ENCODE measurements around the gene CPXM2. TPM values are rescaled to one million over a fixed set of nuclear protein-coding genes. Genes with fewer than 3 reads are reported as not detected.

The CPXM2 gene
- total RNA-seq, 1 donor from 2014 or later: 12.1 TPM

DNA sequence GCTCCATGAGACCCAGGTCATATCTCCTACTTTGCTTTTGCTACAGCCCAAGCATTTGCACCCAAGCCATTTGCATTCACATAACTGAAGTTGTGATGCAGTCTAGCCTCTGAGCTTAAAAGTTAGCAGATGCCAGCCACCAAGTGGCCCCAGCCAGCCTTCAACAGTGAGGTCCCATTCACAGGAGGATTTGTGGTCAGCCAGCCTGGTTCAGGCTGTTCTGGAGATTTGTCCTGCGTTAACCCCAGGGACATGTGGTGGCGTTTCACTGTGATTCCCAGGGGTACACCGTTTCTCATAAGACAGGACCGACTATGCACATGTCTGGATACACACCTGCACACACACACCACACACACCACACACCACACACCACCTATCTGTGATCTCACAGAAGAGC is 174.3 kb downstream of the CPXM2 start:
- no peaks in the 10 kb centered on the region for H3K36me3 ChIP-seq (ENCODE audit: control insufficient read depth, insufficient read depth, low read length)
- no peak for DNase-seq (ENCODE audit: low read depth)
- no peak overlapping the region for H3K4me3 ChIP-seq (ENCODE audit: low read depth, low read length)
- TF ChIP-seq, protein P1, sequence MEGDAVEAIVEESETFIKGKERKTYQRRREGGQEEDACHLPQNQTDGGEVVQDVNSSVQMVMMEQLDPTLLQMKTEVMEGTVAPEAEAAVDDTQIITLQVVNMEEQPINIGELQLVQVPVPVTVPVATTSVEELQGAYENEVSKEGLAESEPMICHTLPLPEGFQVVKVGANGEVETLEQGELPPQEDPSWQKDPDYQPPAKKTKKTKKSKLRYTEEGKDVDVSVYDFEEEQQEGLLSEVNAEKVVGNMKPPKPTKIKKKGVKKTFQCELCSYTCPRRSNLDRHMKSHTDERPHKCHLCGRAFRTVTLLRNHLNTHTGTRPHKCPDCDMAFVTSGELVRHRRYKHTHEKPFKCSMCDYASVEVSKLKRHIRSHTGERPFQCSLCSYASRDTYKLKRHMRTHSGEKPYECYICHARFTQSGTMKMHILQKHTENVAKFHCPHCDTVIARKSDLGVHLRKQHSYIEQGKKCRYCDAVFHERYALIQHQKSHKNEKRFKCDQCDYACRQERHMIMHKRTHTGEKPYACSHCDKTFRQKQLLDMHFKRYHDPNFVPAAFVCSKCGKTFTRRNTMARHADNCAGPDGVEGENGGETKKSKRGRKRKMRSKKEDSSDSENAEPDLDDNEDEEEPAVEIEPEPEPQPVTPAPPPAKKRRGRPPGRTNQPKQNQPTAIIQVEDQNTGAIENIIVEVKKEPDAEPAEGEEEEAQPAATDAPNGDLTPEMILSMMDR (IDR thresholded peaks at IDR 0.05; ENCODE audit: insufficient read depth, low read length, poor library complexity, severe bottlenecking): no peak
- no peaks in the 10 kb centered on the region for H3K27me3 ChIP-seq (ENCODE audit: control insufficient read depth, insufficient read depth, low read length)

GRCh38 chr10:123715546-123715945 is 176.1 kb downstream of the CPXM2 start:
- H3K27me3 ChIP-seq (ENCODE audit: control insufficient read depth, insufficient read depth, low read length): no peaks in the 10 kb centered on the region
- no peak overlapping the region for H3K4me3 ChIP-seq (ENCODE audit: low read depth, low read length)
- DNase-seq (ENCODE audit: low read depth): no peak
- TF ChIP-seq, protein P1 (IDR thresholded peaks at IDR 0.05; ENCODE audit: insufficient read depth, low read length, poor library complexity, severe bottlenecking): no peak
- no peaks in the 10 kb centered on the region for H3K36me3 ChIP-seq (ENCODE audit: control insufficient read depth, insufficient read depth, low read length)

GRCh38 chr10:123706236-123706635 is 185.4 kb downstream of the CPXM2 start:
- no peaks in the 10 kb centered on the region for H3K27me3 ChIP-seq (ENCODE audit: control insufficient read depth, insufficient read depth, low read length)
- no peaks in the 10 kb centered on the region for H3K36me3 ChIP-seq (ENCODE audit: control insufficient read depth, insufficient read depth, low read length)
- no peak overlapping the region for H3K4me3 ChIP-seq (ENCODE audit: low read depth, low read length)
- TF ChIP-seq, protein P1 (IDR thresholded peaks at IDR 0.05; ENCODE audit: insufficient read depth, low read length, poor library complexity, severe bottlenecking): no peak
- no peak for DNase-seq (ENCODE audit: low read depth)

DNA sequence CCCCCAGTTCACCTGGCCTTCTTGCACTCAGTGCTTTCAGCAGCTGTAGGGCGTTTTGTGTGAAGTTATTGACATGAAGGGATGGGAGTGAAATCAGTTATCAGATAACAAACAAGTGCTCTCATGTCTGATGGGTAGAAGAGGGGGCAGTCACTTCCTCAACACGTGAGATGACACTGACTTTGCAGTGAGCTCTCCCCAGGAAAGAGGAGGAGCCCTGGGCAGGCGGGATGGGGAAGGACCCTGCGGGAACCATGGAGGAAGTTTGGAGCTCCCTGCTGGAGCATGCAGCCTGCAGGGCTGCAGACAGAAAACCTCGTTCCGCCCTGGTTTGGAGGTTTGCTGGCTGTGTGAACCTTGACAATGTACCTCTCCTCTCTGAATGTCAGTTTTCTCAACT is 186.8 kb downstream of the CPXM2 start:
- TF ChIP-seq, protein P1 (IDR thresholded peaks at IDR 0.05; ENCODE audit: insufficient read depth, low read length, poor library complexity, severe bottlenecking): no peak
- no peaks in the 10 kb centered on the region for H3K27me3 ChIP-seq (ENCODE audit: control insufficient read depth, insufficient read depth, low read length)
- no peak for DNase-seq (ENCODE audit: low read depth)
- H3K36me3 ChIP-seq (ENCODE audit: control insufficient read depth, insufficient read depth, low read length): no peaks in the 10 kb centered on the region
- H3K4me3 ChIP-seq (ENCODE audit: low read depth, low read length): no peak overlapping the region

DNA sequence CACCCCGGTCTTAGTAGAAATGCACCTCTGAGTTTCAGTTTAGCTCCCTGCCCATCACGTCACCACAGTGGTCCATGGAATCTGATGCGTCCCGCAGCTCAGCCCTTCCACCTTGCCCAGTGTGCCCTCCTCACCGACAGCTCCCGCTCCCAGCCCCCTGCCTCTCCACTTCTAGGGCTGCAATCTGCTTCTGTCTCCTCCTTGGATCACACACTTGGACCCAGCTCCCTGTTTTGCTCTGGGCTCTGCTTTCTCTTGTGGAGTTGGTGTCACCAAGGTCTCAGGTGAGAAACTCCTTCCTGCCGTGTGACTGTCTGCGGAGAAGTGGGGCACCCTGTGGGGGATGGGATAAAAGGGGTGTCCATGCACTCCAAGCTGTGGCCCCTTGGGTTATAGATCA is 187.5 kb downstream of the CPXM2 start:
- no peak for DNase-seq (ENCODE audit: low read depth)
- Histone ChIP-seq H3K27me3 (ENCODE audit: control insufficient read depth, insufficient read depth, low read length) (no peaks in the 10 kb centered on the region), H3K4me3 (ENCODE audit: low read depth, low read length) (no peak overlapping the region), H3K36me3 (ENCODE audit: control insufficient read depth, insufficient read depth, low read length) (no peaks in the 10 kb centered on the region)
- TF ChIP-seq, protein P1 (IDR thresholded peaks at IDR 0.05; ENCODE audit: insufficient read depth, low read length, poor library complexity, severe bottlenecking): no peak

DNA sequence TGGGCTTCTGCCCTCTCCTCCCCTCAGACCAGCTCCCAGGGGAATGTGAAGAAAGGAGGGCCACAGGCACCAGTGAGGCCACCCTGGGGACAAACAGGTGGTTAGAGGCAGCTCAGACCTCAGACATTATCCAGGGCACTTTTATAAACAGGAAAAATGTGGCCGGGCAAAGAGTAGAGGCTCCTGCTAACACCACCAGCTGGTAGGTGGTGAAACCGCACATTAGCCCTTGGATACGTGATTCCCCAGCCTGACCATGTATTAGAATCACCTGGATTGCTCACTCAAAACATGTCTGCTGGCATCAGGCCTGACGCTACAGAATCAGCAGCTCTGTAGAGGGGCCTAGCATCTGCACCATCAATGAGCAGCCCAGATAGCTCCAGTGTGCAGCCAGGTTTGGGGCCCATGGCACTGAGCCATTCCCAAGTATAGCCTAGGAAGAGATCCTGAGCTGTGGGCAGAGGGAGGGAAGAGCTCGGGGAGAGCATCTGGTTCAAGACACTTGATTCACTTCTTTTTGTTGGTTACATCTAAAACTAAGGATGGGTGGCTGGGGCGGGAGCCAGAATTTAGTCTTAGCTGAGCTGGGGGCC is 188.3 kb downstream of the CPXM2 start:
- H3K27me3 ChIP-seq (ENCODE audit: control insufficient read depth, insufficient read depth, low read length): no peaks in the 10 kb centered on the region
- TF ChIP-seq, protein P1 (IDR thresholded peaks at IDR 0.05; ENCODE audit: insufficient read depth, low read length, poor library complexity, severe bottlenecking): no peak
- no peak overlapping the region for H3K4me3 ChIP-seq (ENCODE audit: low read depth, low read length)
- H3K36me3 ChIP-seq (ENCODE audit: control insufficient read depth, insufficient read depth, low read length): no peaks in the 10 kb centered on the region
- DNase-seq (ENCODE audit: low read depth): no peak

All from kidney epithelial cell (primary cell).